ENCODE data around the gene LRRC36. TPM values are rescaled to one million over a fixed set of nuclear protein-coding genes. Genes with fewer than 3 reads are reported as not detected.

LRRC36 gene
- total and polyA plus RNA-seq, 2 donors (not counting 3 experiments of a cell fraction or from before 2014, with no cell fraction given), result 0.30 to 2.0 TPM

DNA sequence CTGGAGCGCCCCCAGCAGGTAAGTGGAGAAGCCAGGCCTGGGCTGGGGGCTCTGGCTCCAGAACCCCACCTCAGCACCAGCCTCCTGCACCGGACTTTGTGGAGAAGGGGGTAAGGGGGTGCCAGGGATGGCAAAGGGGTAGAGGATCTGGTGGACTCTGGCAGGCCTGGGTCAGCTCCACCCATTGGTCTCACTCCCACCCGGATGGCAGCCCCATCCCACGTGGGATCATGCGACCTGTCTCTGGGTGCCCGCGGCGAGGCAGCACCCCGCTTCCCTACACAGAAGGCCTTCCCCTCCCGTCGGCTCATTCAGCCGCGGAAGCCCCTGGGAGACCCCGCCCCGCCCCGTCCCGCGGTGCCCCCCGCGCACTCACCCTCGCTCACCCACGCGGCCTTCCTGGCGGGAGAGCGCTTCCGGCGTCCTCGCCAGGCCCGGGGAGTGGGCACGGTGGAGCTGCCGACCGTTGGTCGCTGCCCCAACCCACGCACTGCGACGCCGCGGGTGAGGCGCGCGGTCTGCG is 47.8 kb upstream of the LRRC36 start:
- Histone ChIP-seq H2AFZ (ENCODE audit: low read depth, low read length) (peak overlapping the region; percentile 71), H3K9me3 (replicated peaks; ENCODE audit: control insufficient read depth, insufficient read depth, low read length) (no peaks in the 10 kb centered on the region), H3K79me2 (ENCODE audit: control insufficient read depth, insufficient read depth, low read length) (peaks cover 9% of the 10 kb centered on the region), H3K4me2 (ENCODE audit: insufficient read depth, low read length) (peak overlapping the region; percentile 59), H3K27me3 (ENCODE audit: control insufficient read depth in 2 of 2, insufficient read depth in 2 of 2, low read length in 2 of 2) (no peaks in the 10 kb centered on the region), H3K36me3 (ENCODE audit: control insufficient read depth in 2 of 2, extremely low read depth in 1 of 2, insufficient read depth in 2 of 2, low read length in 2 of 2) (peaks cover 0 to 3% of the 10 kb centered on the region in 2 experiments), H3K27ac (ENCODE audit: insufficient read depth, low read depth, low read length) (peak overlapping the region; percentile 78), H3K9ac (replicated peaks; ENCODE audit: extremely low read depth, insufficient read depth, low read length) (peak overlapping the region; percentile 71), H4K20me1 (replicated peaks; ENCODE audit: control insufficient read depth, extremely low read depth, insufficient read depth, low read length) (no peaks in the 10 kb centered on the region), H3K4me3 (replicated peaks in 1 of 3; ENCODE audit: insufficient read depth in 1 of 3, low read depth in 1 of 3, low read length in 3 of 3) (peak overlapping the region; percentile 16 to 60 (median 51)), H3K9me1 (replicated peaks; ENCODE audit: control insufficient read depth, extremely low read depth, insufficient read depth, low read length) (no peaks in the 10 kb centered on the region), H3K4me1 (ENCODE audit: control insufficient read depth, extremely low read depth, insufficient read depth, low read length) (peaks cover 21% of the 10 kb centered on the region)
- intact Hi-C loops (cut with micrococcal nuclease) (loop anchor here (1.0 to 5.0 kb wide), 5 partner anchors 33 to 188 kb away; partner anchors contain the start of genes TPPP3 and ZDHHC1), dilution Hi-C loops (cut with MboI; ENCODE audit: extremely low pct_ligation_motif_present, low sequenced_read_pairs) (no loop called here)
- ChIA-PET POLR2A (interaction anchor here (0.5 kb wide), 2 partner anchors 12 to 145 kb away, joined by 3 to 7 read pairs; no protein-coding TSS in a partner anchor), CTCF (interaction anchor here (0.8 to 3.5 kb wide), 11 partner anchors 9 to 120 kb away, joined by 3 to 35 read pairs (median 5); partner anchors contain the start of gene FHOD1)
- DNase-seq (ENCODE audit: low read depth, low spot score), result no peak
- TF ChIP-seq, protein P1, sequence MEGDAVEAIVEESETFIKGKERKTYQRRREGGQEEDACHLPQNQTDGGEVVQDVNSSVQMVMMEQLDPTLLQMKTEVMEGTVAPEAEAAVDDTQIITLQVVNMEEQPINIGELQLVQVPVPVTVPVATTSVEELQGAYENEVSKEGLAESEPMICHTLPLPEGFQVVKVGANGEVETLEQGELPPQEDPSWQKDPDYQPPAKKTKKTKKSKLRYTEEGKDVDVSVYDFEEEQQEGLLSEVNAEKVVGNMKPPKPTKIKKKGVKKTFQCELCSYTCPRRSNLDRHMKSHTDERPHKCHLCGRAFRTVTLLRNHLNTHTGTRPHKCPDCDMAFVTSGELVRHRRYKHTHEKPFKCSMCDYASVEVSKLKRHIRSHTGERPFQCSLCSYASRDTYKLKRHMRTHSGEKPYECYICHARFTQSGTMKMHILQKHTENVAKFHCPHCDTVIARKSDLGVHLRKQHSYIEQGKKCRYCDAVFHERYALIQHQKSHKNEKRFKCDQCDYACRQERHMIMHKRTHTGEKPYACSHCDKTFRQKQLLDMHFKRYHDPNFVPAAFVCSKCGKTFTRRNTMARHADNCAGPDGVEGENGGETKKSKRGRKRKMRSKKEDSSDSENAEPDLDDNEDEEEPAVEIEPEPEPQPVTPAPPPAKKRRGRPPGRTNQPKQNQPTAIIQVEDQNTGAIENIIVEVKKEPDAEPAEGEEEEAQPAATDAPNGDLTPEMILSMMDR (IDR thresholded peaks at IDR 0.05; ENCODE audit: extremely low read depth in 1 of 2, insufficient read depth in 1 of 2, low read depth in 1 of 2, low read length in 2 of 2), result peak in 1 of 2 donors; percentile 36
- no peak for TF ChIP-seq POLR2AphosphoS5 (IDR thresholded peaks at IDR 0.05; ENCODE audit: insufficient read depth, low read depth, low read length)
- FAIRE-seq, result peak; percentile 37
- BruUV-seq (replicated peaks), result no TSS peak
